ENCODE measurements around the gene OAS1. TPM values are rescaled to one million over a fixed set of nuclear protein-coding genes. Genes with fewer than 3 reads are reported as not detected.
"Not testable (repeated sequence)": the region's sequence is repeated elsewhere in the genome, so short reads cannot be mapped to it uniquely, and the experiment has no call there.

Gene OAS1
- total RNA-seq, 2 experiments from 2014 or later: 2.6 to 3.4 TPM

DNA sequence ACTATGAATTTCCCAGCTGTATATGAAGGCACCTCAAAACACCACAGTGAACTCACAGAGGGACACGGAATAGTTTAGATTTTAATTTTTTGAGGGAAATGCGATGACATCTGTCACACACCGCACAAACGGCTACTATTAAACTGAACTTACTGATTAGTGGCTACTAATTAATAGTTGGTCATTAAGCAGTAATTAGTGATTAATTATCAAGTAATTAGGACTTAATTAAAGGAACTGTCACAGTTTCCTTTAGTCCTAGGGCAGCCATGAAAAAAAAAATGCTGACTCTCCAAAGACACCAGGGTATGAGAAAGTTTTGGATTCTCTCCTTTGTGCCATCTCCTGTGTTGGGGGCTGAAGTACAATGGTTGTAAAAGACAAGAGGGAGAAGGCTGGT lies 2.9 kb downstream of the OAS1 start:
- no peak overlapping the region for H3K4me3 ChIP-seq (ENCODE audit: low read length)
- Mint-ChIP-seq H3K4me3 (peak overlapping the region; percentile 59), H3K27me3 (no peaks in the 10 kb centered on the region), H3K36me3 (ENCODE audit: low read depth) (peaks cover 60% of the 10 kb centered on the region), H3K27ac (peak overlapping the region; percentile 82), H3K9me3 (peaks cover 7% of the 10 kb centered on the region), H3K4me1 (ENCODE audit: low read depth) (peaks cover 74% of the 10 kb centered on the region)
- TF ChIP-seq CTCF (IDR thresholded peaks at IDR 0.05): no peak
- H3K36me3 ChIP-seq (ENCODE audit: insufficient read depth, low read length): no peaks in the 10 kb centered on the region
- H3K9me3 ChIP-seq (ENCODE audit: control insufficient read depth in 1 of 2, insufficient read depth in 1 of 2, low read length in 2 of 2): peaks cover 0 to 8% of the 10 kb centered on the region in 2 experiments
- DNase-seq (no peak), ATAC-seq (ENCODE audit: poor library complexity) (no peak)
- no peaks in the 10 kb centered on the region for H3K27me3 ChIP-seq (ENCODE audit: control insufficient read depth in 1 of 2, insufficient read depth in 2 of 2, low read length in 2 of 2)
- H3K27ac ChIP-seq (ENCODE audit: low read depth in 1 of 2, low read length in 2 of 2): peak overlapping the region in 1 of 2 donors; percentile 66
- ChIA-PET POLR2A (interaction anchor here (3.8 kb wide), 1 partner anchor 68 kb away, joined by 61 read pairs; the partner anchor contains the start of gene OAS2), CTCF (interaction anchor here (1.3 kb wide), 1 partner anchor 9 kb away, joined by 3 read pairs; no protein-coding TSS in a partner anchor)
- H3K4me1 ChIP-seq (ENCODE audit: insufficient read depth, low read length): peaks cover 45% of the 10 kb centered on the region
- intact Hi-C loops (cut with DNase I, micrococcal nuclease): loop anchor here in 1 of 2 experiments (5.0 kb wide), 1 partner anchor 73 kb away; no protein-coding TSS in a partner anchor

- peaks cover 7% of the 10 kb centered on the region for H3K9me3 Mint-ChIP-seq
- no peaks in the 10 kb centered on the region for H3K27me3 Mint-ChIP-seq
- peaks cover 93% of the 10 kb centered on the region for H3K36me3 Mint-ChIP-seq (ENCODE audit: low read depth)
- DNase-seq: no peak
- POLR2A ChIA-PET: interaction anchor here (0.9 kb wide), 1 partner anchor 65 kb away, joined by 9 read pairs; the partner anchor contains the start of gene OAS2
- no peak for TF ChIP-seq CTCF (IDR thresholded peaks at IDR 0.05)
- no peak overlapping the region for H3K27ac Mint-ChIP-seq
- H3K4me3 Mint-ChIP-seq: peak overlapping the region; percentile 3
- H3K4me1 Mint-ChIP-seq (ENCODE audit: low read depth): peaks cover 51% of the 10 kb centered on the region
- no peak for ATAC-seq (ENCODE audit: poor library complexity)
- no peak overlapping the region for H3K27ac ChIP-seq (ENCODE audit: low read depth in 1 of 2, low read length in 2 of 2)
- CTCF ChIA-PET: no interaction called here
- intact Hi-C loops (cut with DNase I, micrococcal nuclease): no loop called here
- H3K4me1 ChIP-seq (ENCODE audit: insufficient read depth, low read length): peaks cover 30% of the 10 kb centered on the region
- H3K36me3 ChIP-seq (ENCODE audit: insufficient read depth, low read length): peaks cover 21% of the 10 kb centered on the region
- H3K27me3 ChIP-seq (ENCODE audit: control insufficient read depth in 1 of 2, insufficient read depth in 2 of 2, low read length in 2 of 2): no peaks in the 10 kb centered on the region
- H3K4me3 ChIP-seq (ENCODE audit: low read length): no peak overlapping the region
- peaks cover 0 to 8% of the 10 kb centered on the region in 2 experiments for H3K9me3 ChIP-seq (ENCODE audit: control insufficient read depth in 1 of 2, insufficient read depth in 1 of 2, low read length in 2 of 2)
Measured at GRCh38 chr12:112913038-112913688, 6.4 kb downstream of the OAS1 start.

DNA sequence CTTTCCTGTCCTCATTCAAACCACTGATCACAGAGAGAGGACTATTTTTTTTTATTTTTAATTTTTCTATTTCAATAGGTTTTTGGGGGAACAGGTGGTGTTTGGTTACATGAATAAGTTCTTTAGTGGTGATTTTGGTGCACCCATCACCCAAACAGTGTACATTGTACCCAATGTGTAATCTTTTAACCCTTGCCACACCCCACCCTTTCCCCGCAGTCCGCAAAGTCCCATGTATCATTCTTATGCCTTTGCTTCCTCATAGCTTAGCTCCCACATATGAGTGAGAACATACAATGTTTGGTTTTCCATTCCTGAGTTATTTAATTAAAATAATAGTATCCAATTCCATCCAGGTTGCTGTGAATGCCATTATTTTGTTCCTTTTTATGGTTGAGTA lies 7.1 kb downstream of the OAS1 start:
- POLR2A ChIA-PET: interaction anchor here (0.9 kb wide), 1 partner anchor 64 kb away, joined by 9 read pairs; the partner anchor contains the start of gene OAS2
- intact Hi-C loops (cut with DNase I, micrococcal nuclease); DNase-seq; H3K27me3 Mint-ChIP-seq; H3K9me3 ChIP-seq (ENCODE audit: control insufficient read depth in 1 of 2, insufficient read depth in 1 of 2, low read length in 2 of 2); H3K27ac ChIP-seq (ENCODE audit: low read depth in 1 of 2, low read length in 2 of 2); H3K27ac Mint-ChIP-seq; ATAC-seq (ENCODE audit: poor library complexity); H3K4me3 ChIP-seq (ENCODE audit: low read length); H3K4me3 Mint-ChIP-seq; H3K27me3 ChIP-seq (ENCODE audit: control insufficient read depth in 1 of 2, insufficient read depth in 2 of 2, low read length in 2 of 2); CTCF ChIA-PET; H3K9me3 Mint-ChIP-seq: not testable (repeated sequence)
- H3K36me3 Mint-ChIP-seq (ENCODE audit: low read depth): peaks cover 97% of the 10 kb centered on the region
- Histone ChIP-seq H3K36me3 (ENCODE audit: insufficient read depth, low read length) (peaks cover 28% of the 10 kb centered on the region), H3K4me1 (ENCODE audit: insufficient read depth, low read length) (peaks cover 23% of the 10 kb centered on the region)
- H3K4me1 Mint-ChIP-seq (ENCODE audit: low read depth): peaks cover 44% of the 10 kb centered on the region

Data from CD4-positive, alpha-beta T cell (primary cell).